Body of pancreas (tissue), 4 donors: Measurements from ENCODE around the gene SEMA4D.

Experiments
- POLR2A ChIP-seq, 3 donors: fragments of 450-650 bp; IDR thresholded peaks; one replicate each; pipeline ENCODE4 v1.6.1; 2016; ENCODE audit warnings: antibody characterized with exemption in 3 of 3, mild to moderate bottlenecking in 2 of 3
- TF ChIP-seq, protein P1 (sequence below), 7 experiments: fragments of 450-650 bp in 4 of 7; fragments of 200-600 bp in 3 of 7; sonication (generic) in 3 of 7; IDR thresholded peaks; one replicate each; pipeline ENCODE4 v1.5.1; 2016 to 2019; ENCODE audit warnings: antibody characterized with exemption in 7 of 7

DNA sequence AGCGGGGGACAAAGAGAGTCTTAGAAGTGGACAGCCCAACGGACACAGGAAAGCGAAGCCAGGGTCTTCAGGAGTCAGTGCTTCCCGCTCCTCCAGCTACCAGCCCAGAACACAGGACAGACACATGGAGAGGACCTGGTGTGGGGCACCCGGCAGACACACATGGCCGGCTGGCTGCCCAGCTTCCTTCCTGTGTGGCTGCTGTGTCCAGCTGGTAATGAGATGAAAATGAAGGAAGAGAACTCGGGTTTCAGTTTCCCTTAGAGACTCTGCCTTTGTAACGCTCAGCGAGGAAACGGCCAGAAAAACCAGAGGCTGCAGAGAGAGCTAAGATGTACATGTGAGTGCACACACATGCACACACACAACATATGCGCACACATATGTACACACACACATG is 92.1 kb downstream of the SEMA4D start:
- TF ChIP-seq, protein P1, sequence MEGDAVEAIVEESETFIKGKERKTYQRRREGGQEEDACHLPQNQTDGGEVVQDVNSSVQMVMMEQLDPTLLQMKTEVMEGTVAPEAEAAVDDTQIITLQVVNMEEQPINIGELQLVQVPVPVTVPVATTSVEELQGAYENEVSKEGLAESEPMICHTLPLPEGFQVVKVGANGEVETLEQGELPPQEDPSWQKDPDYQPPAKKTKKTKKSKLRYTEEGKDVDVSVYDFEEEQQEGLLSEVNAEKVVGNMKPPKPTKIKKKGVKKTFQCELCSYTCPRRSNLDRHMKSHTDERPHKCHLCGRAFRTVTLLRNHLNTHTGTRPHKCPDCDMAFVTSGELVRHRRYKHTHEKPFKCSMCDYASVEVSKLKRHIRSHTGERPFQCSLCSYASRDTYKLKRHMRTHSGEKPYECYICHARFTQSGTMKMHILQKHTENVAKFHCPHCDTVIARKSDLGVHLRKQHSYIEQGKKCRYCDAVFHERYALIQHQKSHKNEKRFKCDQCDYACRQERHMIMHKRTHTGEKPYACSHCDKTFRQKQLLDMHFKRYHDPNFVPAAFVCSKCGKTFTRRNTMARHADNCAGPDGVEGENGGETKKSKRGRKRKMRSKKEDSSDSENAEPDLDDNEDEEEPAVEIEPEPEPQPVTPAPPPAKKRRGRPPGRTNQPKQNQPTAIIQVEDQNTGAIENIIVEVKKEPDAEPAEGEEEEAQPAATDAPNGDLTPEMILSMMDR (IDR thresholded peaks at IDR 0.05) = no peak
- no peak for TF ChIP-seq POLR2A (IDR thresholded peaks at IDR 0.05)
